ENCODE results near the gene ANAPC2. TPM values are rescaled to one million over a fixed set of nuclear protein-coding genes. Genes with fewer than 3 reads are reported as not detected.

Gene ANAPC2
- total and polyA plus RNA-seq, 10 donors: 27.8 to 93.0 (median 55.3) TPM

DNA sequence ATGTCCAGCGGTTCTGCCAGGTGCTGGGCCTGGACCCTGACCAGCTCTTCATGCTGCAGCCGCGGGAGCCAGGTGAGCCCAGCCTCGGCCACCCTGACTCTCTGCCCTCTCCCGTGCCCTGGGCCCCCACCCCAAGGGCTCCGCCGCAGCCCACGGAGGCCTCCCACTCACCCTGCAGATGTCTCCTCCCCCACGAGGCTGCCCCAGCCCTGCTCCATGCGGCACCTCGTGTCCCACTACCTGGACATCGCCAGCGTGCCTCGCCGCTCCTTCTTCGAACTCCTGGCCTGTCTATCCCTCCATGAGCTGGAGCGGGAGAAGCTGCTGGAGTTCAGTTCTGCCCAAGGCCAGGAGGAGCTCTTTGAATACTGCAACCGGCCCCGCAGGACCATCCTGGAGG, 26.3 kb upstream of the ANAPC2 start:
- no peak overlapping the region for H3K27ac ChIP-seq
- no peaks in the 10 kb centered on the region for H3K9me3 ChIP-seq
- no peak for TF ChIP-seq CTCF (IDR thresholded peaks at IDR 0.05 in 8 of 11, conservative IDR thresholded peaks at IDR 0.05 in 3 of 11)
- peak in 2 of 3 donors; percentile 17 to 21 for TF ChIP-seq POLR2AphosphoS5 (IDR thresholded peaks at IDR 0.05)
- no peak for TF ChIP-seq POLR2A (IDR thresholded peaks at IDR 0.05)
- no peaks in the 10 kb centered on the region for H3K27me3 ChIP-seq (replicated peaks in 1 of 7)
- no peak overlapping the region for H3K4me3 ChIP-seq
- intact Hi-C loops (cut with DNase I; ENCODE audit: low total_unique reads): no loop called here
- H3K36me3 ChIP-seq: peaks cover 0 to 78% (median 23%) of the 10 kb centered on the region in 6 donors
- no peak for DNase-seq
- H3K4me1 ChIP-seq: peaks cover 0 to 34% (median 18%) of the 10 kb centered on the region in 6 donors
- WGBS, 5 donors: 91 to 97% (median 95%) methylated on average over 13 to 19 of the region's 19 CpGs

DNA sequence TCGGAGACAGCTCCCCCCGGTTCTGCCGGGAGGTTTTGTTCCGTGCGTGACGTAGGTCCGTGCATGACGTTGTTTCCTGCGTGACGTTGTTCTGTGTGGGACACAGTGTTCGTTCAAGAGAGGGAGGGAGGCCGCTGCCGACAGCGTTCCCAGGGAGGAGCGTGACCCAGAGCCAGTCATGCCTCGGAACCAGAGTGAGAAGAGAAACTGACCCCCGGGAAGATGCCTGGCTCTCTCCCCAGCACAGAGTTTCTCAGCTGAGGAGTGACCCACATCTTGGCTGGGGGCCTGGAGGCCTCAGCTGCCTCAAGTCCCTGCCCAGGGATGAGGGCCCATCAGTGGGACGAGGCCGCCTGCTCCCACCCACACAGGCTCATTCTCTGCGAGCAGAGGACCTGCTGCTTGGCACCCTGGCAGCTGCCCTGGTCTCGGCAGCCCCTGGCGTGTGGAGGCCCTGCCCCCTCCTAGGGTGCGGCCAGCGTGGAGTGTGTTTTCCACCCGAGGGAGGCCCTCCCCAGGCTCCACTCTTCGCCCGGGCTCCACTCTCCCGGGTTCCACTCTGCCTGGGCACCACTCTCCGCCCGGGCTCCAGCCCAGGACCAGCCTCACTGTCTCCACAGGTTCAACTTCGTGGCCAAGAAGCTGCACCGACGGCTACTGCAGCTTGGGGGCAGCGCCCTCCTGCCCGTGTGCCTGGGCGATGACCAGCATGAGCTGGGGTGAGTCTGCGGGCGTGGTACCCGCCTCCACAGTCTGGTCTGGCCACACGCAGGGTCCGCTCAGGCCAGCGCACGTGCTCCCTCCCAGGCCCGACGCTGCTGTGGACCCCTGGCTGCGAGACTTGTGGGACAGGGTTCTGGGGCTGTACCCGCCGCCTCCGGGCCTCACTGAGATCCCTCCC, 25.1 kb upstream of the ANAPC2 start:
- 87 to 96% (median 92%) methylated on average over 31 to 49 of the region's 49 CpGs for WGBS, 5 donors
- H3K4me3 ChIP-seq: no peak overlapping the region

DNA sequence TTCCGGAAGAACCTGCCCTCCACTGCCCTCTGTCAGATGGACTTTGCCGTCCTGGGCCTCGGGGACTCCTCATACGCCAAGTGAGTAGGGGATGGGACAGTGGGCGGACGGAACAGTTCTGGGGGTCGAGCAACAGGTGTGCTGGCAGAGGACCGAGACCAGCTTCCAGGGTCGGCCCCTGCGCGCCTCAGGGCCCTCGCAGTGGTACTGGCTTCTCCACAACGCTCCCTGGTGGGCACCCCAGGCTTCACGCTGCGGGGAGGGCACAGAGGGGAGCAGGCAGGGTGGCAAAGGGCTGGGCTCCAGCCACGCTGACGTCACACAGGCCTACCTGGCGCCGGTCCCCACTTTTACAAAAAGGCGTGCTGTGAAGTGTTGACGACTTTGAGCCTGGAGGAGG, 24.2 kb upstream of the ANAPC2 start:
- peaks cover 0 to 19% (median 9%) of the 10 kb centered on the region in 6 donors for H3K4me1 ChIP-seq
- no peak for DNase-seq
- no peak for TF ChIP-seq POLR2A (IDR thresholded peaks at IDR 0.05)
- peak in 1 of 3 donors; percentile 26 for TF ChIP-seq POLR2AphosphoS5 (IDR thresholded peaks at IDR 0.05)
- no peak for TF ChIP-seq CTCF (IDR thresholded peaks at IDR 0.05 in 8 of 11, conservative IDR thresholded peaks at IDR 0.05 in 3 of 11)
- H3K36me3 ChIP-seq: peaks cover 0 to 90% (median 23%) of the 10 kb centered on the region in 6 donors
- no peak overlapping the region for H3K4me3 ChIP-seq
- intact Hi-C loops (cut with DNase I; ENCODE audit: low total_unique reads): no loop called here
- 83 to 93% (median 88%) methylated on average over 11 to 21 of the region's 21 CpGs for WGBS, 5 donors
- no peaks in the 10 kb centered on the region for H3K9me3 ChIP-seq
- no peak overlapping the region for H3K27ac ChIP-seq
- H3K27me3 ChIP-seq (replicated peaks in 1 of 7): no peaks in the 10 kb centered on the region

More for the DNA sequence above, 25.1 kb upstream of the ANAPC2 start:
- Histone ChIP-seq H3K36me3 (peaks cover 0 to 90% (median 23%) of the 10 kb centered on the region in 6 donors), H3K9me3 (no peaks in the 10 kb centered on the region), H3K27ac (no peak overlapping the region), H3K4me1 (peaks cover 0 to 22% (median 16%) of the 10 kb centered on the region in 6 donors), H3K27me3 (replicated peaks in 1 of 7) (no peaks in the 10 kb centered on the region)
- TF ChIP-seq POLR2AphosphoS5 (IDR thresholded peaks at IDR 0.05) (peak in 2 of 3 donors; percentile 15 to 45), CTCF (IDR thresholded peaks at IDR 0.05 in 8 of 11, conservative IDR thresholded peaks at IDR 0.05 in 3 of 11) (no peak)
- no peak for DNase-seq
- intact Hi-C loops (cut with DNase I; ENCODE audit: low total_unique reads): no loop called here

- Histone ChIP-seq H3K9me3 (no peaks in the 10 kb centered on the region), H3K4me3 (no peak overlapping the region), H3K27ac (no peak overlapping the region), H3K36me3 (peaks cover 0 to 87% (median 22%) of the 10 kb centered on the region in 6 donors), H3K4me1 (peaks cover 4 to 19% (median 11%) of the 10 kb centered on the region in 6 donors), H3K27me3 (replicated peaks in 1 of 7) (no peaks in the 10 kb centered on the region)
- intact Hi-C loops (cut with DNase I; ENCODE audit: low total_unique reads): no loop called here
- 77 to 83% (median 80%) methylated on average over 13 of the region's 13 CpGs for whole genome bisulfite sequencing, 5 donors
- no peak for DNase-seq
- TF ChIP-seq CTCF (IDR thresholded peaks at IDR 0.05 in 8 of 11, conservative IDR thresholded peaks at IDR 0.05 in 3 of 11) (no peak), POLR2AphosphoS5 (IDR thresholded peaks at IDR 0.05) (peak in 1 of 3 donors; percentile 14)
Observed at GRCh38 chr9:137211532-137211931, 23.2 kb upstream of the ANAPC2 start.

Data from spleen (tissue), 11 donors.